ENCODE results near the gene SNX24.
"Not testable (repeated sequence)": the region's sequence is repeated elsewhere in the genome, so short reads cannot be mapped to it uniquely, and the experiment has no call there.

SNX24 gene

DNA sequence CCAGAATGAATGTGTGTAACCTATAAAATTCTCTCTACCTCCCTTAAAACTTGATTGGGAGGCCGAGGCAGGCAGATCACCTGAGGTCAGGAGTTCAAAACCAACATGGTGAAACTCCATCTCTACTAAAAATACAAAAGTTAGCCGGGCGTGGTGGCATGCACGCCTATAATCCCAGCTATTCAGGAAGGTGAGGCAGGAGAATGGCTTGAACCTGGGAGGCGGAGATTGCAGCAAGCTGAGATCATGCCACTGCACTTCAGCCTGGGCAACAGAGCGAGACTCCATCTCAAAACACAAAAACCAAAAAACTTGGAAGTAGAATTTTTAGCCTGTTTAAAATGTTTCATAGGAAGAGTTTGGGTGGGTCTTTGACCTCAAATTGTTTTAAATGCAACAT is 122.6 kb downstream of the SNX24 start:
- not testable (repeated sequence) for DNase-seq

DNA sequence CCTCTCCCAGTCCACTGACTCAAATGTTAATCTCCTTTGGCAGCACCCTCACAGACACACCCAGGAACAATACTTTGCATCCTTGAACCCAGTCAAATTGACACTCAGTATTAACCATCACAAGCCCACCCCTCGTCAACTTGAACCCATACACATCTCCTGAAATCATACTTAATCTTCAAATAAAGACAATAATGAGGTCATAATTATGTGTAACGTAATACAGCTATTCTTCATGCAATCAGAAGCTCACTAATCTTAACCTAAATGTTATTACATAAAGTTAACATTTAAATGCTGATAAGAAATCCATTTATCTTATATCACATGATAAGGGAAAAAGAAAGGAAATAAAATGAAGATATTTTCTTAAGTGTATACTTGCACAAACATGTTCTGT is 125.9 kb downstream of the SNX24 start:
- no peak for DNase-seq

DNA sequence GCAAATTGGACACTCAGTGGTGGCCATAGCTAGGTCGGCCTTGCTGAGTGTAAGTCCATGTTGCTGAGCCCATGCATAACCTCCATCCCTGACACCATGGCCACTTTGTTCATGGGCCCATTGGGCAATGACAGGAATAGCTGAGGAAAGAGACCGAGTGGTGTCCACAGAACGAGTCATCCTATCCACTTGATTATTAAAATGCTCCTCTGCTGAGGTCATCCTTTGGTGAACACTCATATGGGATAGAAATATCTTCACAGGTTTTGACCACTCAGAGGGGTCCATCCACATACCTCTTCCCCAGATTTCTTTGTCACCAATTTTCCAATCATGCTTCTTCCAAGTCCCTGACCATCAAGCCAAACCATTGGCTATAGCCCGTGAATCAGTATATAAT is 127.5 kb downstream of the SNX24 start:
- no peak for DNase-seq

DNA sequence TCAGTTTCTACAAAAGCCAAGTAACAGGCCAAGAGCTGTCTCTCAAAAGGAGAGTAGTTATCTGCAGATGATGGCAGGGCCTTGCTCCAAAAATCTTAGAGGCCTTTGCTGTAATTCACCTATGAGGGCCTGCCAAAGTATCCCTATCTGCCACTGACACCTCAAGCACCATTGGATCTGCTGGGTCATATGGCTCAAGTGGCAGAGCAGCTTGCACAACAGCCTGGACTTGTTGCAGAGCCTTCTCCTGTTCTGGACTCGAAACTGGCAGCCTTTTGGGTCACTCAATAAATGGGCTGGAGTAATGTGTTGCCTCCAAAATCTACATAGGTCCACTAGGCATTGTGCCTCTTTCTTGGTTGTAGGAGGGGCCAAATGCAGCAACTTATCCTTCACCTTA is 128.3 kb downstream of the SNX24 start:
- DNase-seq, result not testable (repeated sequence)

DNA sequence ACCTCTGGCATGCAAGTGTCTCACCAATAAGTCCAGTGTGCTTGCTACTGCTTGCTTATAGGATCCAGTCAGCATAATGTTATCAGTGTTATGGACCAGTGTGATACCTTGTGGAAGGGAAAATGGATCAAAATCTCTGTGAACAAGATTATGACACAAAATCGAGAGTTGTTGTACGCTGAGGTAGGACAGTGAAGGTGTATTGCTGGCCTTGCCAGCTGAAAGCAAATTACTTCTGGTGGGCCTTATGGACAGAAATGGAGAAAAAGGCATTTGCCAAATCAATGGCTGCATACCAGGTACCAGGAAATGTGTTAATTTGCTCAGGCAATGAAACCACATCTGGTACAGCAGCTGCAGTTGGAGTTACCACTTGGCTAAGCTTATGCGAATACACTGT is 128.8 kb downstream of the SNX24 start:
- DNase-seq, result not testable (repeated sequence)

DNA sequence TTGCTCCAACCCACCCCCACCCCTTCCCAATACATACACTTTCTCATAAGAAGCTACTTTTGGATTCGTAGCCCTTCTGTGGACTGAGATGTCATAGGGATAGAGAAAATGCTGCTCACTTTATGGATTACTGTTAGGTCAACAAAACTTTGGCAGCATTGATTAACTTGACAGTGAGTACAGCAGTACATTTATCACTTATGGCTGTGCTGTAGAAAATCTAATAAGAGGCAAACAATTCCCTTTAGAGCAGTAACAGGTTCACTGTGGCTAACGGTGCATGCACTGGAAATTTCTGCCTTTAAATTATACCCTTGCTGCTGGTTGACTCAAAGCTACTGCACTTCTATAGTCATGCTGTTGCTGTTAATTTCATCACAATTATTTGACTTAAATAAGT is 131.9 kb downstream of the SNX24 start:
- DNase-seq, result no peak

DNA sequence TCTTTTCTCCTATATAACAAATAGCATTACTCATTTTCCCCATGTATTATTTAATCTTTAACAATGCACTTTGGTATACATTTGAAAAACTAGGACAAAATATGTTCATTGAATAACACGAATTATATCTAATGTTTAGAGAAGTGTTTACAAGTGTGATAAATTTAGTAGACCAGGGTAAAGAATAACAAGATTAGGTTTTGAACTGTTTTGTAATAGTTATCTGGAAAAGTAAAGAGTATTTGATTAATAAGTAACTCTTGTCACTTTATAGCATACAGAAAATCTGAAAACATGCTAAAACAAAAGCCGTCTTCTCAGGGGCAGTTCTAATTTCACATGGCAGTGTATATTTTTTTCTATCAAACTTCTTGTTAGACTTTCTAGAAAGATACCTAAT is 132.7 kb downstream of the SNX24 start:
- DNase-seq, result no peak

DNA sequence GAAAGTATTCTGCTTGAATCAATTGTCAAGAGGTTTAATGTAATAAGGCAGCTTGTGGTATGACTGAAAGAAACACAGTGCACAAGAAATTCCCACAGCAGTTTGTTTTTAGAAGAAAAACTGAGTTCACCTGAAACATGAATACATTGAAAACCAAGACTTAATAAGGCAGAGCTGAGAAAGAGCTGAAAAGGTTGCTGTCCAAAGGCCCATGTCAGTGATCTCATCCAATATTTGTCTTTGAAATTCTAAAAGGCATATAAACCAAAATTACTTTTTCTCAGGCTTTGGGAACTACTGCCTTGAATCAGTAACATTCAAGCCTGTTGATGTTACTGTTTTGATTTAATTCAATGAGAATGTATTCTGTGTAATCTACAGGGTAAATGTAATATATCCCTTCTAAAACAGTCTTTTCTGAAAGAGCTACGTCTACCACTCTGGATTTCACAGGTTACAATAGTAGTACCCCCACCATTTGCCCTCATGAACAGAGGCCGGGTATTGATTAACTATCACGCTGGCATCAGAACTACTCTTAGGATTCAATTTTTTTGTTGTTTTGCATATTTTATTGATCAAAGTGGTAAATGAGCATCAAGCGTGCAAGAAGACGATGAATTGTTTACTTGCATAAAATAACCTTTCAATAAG is 133.4 kb downstream of the SNX24 start:
- no peak for DNase-seq

DNA sequence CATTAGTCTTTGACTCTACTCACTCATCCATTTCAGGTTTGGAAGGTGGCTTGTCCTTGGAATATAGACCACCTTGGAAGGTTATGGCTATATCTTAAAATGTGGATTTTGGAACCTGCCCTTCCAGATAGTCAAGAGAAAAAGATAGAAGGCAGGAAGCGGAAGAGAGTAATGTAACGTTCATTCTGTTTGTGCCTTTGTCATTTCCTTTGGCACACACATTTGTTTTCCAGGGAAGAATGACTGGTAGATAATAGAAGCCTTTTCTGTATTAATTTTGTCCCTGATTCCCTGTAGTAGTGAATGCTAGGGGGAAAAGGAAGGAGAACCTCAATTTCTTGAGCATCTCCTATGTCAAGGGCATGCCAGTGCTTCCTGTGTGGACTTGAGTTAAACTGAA is 136.4 kb downstream of the SNX24 start:
- DNase-seq, result no peak

DNA sequence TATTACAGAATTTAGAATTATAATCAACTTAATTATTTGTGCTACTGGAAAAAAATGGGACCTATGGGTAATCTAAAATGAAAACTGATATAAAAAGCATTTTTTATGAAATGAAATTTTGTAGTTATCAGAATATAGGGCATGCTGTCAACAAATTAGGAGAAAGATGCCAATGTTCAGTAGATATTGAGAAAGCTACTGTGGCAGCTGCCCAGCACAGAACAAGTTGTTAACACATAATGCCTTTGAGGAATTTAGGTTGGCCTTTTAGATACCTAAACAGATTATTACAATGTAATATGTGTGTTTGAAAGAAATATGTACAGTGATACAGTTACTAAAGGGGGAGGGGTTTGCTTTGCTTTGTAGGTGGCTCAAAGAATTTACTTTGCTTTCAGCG is 137.0 kb downstream of the SNX24 start:
- DNase-seq, result no peak

DNA sequence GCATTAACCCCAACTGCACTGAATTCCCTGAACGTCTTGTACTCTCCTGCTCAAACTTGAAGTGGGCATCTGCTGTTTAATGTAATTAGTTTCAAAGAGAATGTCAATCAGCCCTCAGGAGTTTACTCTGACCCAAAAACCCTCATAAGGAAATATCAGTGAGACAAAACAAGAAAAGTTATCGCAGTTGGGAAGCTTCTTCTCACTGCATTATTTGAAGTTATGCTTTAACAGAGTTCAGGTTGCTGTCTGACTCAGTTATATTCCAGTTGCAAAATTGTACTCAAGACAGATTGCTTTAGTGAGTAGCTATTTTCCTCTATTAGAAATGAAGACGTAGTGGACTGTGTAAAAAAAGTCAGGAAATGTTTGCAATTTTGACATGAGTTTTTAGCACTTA is 139.0 kb downstream of the SNX24 start:
- DNase-seq, result no peak

DNA sequence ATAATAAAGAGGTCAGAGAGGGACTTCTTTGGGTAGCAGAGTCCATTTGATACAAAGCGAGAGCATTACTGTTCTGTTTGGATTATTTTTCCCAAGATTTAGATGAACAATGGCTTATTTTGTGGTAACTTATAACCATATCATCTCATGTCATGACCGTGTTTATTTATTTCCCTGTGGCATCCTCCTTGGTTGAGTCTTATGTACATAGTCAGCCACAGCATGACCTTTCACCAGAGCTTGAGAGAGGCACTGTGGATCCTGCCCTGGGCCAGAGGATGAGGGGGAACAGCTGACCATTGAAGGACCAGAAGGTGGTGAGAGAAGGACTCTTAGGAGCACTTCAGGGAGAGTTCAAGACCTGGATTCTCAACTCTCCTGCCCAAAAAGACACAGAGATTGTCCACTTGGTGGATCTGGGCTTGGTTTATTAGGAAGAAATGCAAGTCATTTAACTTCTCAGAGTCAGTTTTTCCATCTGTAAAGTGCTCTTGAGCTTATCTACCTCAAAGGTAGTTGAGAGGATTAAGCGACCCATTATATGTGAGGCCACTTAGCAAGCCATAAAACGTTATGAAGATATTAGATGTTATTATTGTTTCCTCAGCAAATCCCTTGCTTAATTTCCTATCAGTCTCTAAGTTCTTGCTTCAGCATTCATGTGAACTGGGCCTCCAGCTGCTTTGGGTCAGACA is 139.7 kb downstream of the SNX24 start:
- DNase-seq, result no peak

DNA sequence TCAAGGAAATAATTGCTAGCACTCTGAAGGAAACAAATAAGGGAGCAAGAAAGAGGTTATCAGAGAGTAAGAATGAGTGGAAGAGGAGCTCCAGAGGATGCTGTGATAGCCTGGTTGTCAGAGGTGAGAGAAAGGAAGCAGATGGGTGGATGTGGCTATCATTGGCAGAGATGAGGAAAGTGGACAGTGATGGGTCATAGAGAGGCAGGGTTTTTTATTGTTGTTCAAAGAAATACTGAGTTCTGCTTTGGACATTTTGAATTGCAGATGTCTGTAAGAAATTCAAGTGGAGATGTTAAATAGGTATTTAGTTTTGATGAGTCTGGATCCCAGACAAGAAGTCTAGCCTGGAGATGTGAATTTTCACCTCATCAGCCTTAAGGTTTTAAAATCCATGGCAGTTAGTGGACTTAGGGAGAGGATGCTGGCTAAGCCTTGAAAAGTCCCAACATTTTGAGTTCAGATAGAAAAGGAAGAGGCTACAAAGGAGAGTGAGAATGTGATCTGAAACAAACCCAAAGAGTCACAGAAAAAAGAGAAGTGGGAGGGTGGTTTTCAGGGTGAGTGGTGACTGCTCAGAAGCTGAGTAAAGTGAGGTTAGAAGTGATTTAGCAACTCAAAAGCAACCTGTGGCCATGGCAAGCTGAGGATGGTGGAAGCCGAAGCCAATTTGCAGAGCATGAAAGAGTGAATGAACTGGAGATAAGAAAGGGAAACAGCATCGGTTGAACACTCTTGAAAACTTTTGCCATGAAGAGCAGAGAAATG is 140.7 kb downstream of the SNX24 start:
- no peak for DNase-seq

DNA sequence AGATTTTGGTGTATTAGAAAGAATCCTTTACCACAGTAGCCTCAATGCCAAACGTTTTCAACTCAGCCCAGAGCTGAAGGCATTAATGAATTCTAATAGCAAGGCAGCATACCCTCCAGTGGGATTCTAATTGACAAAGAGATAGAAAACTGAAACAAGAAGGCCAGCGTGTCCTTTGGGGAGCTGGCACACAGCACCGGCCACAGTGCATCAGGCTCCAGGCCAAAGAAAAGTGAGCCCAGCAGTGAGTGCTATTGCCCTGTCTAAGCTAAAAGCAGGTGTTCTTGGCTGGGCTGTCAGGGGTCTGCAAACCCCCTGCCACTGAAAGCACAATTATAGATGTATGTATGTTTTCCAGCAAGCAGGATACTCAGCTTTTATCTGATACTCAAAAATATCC is 150.7 kb downstream of the SNX24 start:
- DNase-seq, result no peak

DNA sequence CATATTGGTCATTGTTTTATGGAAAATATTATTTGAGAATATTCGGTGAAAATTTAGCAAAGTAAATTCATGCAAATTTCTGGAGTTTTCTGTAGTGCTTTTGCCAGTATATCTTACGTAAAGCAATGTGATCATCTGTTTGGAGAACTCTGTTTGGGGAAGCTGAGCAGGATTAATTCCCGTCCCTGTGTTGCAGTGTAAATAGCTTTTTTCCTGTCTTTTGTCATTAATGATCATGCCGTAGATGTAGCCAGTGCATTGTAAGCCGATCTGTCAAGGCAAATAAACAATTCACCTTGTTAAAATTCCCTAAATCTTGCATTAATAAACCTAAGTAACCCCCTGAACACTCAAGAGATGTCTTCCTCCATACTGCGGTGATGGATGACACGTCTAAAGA is 151.9 kb downstream of the SNX24 start:
- DNase-seq, result peak in 1 of 2 experiments; percentile 38

DNA sequence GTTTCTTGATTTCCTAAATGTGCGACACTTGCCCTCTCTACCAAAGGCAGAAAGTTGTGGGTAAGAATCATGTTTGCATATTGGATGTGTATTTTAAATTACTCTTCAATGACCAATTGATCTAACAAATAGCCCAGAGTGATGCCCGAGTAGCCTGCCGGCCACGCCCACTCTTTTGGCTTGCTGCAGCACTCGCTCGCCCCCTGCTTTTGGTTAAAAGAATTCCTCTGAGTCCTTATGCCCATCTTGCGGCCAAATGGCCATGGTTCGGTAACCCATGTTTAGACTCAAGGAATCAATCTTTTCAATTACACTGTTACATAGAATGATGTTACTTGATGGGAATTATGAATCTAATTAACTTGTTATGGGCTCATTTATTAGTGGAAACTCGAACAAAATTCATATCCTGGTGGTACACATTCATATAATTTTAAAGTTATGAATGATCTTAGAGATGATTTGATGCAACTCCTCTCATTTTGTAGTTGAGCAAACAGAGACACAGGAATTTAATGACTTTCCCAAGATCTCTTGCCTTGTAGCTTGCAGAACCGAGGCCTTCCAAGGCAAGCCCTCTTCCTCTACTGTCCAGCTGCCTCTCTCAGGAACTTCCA is 154.6 kb downstream of the SNX24 start:
- no peak for DNase-seq

DNA sequence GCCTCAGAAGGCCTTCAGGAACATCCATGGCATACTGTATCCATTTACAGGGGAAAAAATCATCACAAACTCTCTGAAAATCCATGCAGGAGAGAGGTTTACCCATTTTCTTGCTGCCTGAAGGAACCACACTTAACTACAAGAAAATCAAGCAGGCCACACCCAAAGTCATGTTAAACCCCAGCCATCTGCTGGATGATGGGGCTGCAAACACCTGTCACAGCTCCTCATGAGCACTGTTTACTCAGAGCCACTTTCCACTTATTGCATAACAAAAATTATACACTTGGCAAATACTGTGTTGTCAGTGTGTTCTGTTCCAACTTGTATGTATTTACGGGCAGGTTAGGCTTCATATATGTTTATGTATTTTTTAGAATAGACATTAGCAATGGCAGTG is 155.3 kb downstream of the SNX24 start:
- peak; percentile 8 to 38 for DNase-seq

DNA sequence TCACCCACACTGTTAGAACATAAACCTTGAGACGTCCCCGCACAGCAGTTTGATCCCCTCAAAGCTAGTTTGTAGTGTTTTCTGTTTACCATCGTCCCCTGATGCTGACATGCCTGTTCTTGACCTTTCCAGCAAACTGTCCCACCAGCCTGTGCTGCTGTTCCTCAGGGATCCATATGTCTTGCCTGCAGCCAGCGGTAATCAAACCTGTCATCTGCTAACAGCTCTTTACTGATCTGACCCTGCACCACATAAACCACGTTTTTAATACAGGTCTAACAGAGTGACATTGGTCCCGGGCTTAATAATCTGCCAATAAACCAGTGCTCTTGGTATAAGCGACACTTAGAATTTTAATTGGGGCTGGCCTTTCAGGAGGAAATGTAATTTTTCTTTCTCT is 156.4 kb downstream of the SNX24 start:
- no peak for DNase-seq

DNA sequence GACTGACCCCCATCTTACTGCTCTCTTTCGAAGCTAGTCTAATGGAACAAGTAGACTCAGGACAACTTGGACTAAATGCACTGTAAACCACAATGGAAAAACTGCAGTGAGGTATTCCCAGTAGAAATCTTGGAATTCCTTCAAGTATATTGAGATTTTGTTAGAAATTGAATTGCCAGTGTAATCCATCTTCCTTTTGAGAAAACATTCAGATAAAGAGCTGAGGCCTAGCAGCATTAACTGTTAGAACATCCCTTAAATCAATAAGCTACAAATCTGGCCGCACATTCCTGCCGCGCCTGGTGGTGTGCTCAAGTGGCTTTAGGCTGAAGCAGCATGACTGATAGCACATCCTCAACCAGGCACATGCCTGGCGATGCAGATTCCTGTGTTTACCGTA is 161.8 kb downstream of the SNX24 start:
- no peak for DNase-seq

DNA sequence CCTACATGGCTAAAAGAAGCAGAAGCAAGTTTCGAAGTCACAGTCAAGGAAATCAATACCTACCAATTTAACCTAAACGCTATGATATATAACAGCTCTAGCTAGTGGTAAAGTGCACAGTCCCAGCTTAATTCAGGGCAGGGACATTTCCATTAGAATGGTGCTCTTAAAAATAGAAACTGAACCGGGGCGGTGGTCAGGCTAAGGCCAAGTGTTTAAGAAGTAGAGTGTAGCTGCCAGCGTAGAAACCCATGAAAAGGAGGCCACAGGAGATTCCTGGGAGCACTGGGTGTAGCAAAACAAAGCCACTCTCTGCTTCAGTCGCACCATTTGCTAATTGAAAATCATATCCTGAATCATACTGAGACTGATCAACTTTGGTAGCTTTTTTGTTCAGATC is 162.3 kb downstream of the SNX24 start:
- no peak for DNase-seq

DNA sequence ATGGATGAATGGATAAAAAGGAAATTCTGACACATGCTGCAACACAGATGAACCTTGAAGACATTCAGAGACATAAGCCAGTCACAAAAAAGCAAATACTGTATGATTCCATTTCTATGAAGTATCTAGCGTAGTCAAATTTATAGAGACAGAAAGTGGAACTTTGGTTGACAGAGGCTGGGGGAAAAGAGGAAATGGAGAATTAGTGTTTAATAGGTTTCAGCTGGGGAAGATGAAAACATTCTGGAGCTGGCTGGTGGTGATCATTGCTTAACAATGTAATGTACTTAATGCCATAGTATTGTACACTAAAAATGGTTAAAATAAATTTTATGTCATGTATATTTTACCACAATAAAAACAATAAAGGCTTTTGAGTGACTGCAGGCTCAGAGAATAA is 166.9 kb downstream of the SNX24 start:
- no peak for DNase-seq

DNA sequence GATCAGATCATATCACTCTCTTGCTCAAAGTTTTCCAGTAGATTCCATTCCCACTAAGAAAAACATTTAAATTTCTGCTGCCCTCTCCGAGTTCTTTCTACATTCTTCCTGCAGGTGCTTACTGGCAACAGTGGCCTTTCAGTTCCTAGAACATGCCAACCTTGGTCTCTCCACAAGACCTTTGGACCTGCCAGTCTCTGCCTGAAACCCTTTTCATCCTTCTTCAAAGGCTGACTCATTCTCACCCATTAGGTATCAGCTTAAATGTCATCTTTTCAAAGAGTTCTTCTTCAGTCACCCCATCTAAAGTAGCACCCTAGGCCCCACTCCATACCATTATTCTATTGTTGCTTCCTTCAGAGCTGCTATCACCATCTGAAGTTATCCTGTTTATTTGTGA is 169.3 kb downstream of the SNX24 start:
- DNase-seq, result no peak

DNA sequence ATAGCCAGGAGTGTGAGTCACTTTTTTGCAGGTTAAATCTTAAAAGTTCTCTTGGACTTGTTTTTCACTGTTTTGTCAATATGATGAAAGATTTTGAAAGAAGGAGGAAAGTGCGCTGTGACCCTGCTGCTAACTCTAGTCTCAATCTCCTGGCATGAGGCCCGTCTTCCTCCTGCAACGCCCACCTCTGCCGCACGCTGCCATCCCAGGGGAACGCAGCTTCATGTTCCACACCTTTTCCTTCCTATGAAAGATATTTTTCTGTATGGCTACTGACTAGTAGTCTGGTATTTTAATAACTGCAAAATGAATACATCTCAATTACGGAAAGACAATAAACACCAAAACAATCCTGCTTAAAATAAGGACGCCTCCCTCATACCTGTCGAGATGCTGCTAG is 182.8 kb downstream of the SNX24 start:
- DNase-seq, result no peak

DNA sequence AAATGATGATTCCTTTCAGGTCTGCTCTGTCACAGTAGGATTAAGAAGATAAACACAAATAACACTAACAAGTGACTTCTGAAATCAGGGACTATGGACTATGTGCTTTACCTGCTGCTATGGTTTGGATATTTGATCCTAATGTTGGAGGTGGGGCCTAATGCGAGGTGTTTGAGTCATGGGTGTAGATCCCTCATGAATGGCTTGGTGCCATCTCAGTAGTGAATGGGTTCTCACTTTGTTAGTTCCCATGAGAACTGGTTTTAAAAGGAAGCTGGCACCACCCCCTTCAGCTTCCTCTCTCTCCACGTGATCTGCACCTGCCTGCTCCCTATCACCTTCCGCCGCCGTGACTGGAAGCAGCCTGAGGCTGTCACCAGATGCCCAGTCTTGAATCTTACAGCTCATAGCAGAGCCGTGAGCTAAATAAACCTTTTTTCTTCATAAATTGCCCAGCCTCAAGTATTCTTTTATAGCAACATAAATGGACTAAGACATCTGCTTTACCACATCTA is 187.8 kb downstream of the SNX24 start:
- no peak for DNase-seq
